ENCODE measurements around the gene ZC3H6.
A peak's percentile ranks its signal among the peaks of the same experiment; 100 is the strongest.

Gene ZC3H6

GRCh38 chr2:112275311-112275886 is at the start of gene ZC3H6:
Gene ZC3H6 (plus strand): TSS chr2:112275597. CDS start chr2:112275995, 398 bp downstream.
- DNase-seq, result peak; percentile 100

DNA sequence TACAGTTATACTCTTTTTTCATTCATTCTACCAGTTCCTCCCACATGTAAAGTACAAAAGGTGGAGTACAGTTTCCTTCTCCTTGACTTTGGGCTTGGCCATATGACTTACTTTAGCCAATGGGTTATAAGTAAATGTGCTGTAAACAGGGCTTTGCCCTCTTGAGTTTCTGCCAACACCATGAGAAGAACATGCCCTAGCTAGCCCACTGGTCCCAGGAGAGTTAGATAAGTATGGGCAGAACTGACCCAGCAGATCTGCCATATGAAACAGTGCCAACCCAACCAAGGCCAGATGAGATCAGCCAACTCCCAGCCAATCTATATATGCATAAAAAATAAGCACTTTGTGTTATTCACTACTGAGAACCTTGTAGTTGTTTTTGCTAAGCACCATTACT is 46.0 kb upstream of the ZC3H6 start:
- no peak for DNase-seq

- DNase-seq, result no peak
Observed at GRCh38 chr2:112230371-112230770, 45.0 kb upstream of the ZC3H6 start.

DNA sequence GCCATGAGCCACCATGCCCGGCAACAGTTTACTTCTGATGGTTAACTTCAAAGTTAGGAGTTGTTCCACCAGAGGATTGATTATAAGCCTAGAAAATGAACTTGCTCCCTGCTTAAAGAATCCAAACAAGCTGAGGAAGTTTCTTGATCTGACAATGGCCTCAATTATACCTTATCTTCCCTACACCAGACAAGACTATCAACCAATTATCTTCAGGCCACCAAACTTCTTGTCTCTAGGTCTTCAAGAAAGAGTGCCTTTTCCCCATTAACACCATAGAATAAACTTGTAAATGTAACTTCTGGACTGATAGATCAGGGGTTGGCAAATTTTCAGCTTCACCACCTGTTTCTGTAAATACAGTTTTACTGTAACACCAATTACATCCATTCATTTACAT is 35.5 kb upstream of the ZC3H6 start:
- DNase-seq, result no peak

- no peak for DNase-seq
Observed at GRCh38 chr2:112242384-112242783, 33.0 kb upstream of the ZC3H6 start.

GRCh38 chr2:112243233-112243632 is 32.2 kb upstream of the ZC3H6 start:
- no peak for DNase-seq

- no peak for DNase-seq
Observed at GRCh38 chr2:112244854-112245253, 30.5 kb upstream of the ZC3H6 start.

DNA sequence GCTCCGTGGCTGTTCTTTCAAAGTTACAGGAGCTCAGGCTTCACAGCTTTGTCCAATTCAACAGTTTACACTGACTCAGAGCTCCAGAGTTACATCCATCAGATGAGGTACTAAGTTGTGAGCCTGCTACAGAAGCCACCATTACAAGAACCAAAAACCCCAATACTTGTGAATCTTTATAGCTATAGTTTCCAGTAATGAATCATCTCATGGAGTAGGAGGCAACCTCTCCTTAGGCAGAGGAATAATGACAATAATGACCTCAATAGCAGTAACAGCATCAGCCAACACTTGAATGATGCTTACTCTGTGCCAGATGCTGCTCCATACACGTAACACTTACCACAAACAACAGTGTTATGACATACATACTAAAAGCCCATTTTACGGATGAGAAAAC is 24.1 kb upstream of the ZC3H6 start:
- no peak for DNase-seq

DNA sequence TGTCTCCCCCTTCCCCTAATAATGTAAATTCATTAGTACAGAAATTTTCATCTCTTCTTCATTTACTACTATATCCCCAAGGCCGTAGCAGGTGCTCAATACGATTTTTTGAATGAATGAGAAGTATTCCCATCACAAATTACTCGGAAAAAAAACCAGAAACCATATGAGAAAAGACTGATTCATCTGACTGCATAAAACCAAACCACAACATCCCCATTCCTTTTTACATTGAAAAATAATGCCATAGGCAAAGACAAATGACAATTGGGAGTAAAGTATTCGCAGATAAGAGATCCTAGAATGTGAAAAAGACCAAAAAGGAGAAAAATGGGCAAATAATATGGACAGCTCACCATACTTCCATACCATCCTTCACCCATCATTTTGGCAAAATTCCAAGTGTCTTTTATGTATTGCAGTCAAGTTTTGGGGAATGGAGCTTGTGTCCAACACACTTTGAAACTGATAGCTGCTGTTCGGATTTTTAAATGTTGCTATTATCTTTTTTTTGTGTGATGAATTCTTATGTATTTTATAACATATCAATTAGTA is 22.1 kb upstream of the ZC3H6 start:
- no peak for DNase-seq

DNA sequence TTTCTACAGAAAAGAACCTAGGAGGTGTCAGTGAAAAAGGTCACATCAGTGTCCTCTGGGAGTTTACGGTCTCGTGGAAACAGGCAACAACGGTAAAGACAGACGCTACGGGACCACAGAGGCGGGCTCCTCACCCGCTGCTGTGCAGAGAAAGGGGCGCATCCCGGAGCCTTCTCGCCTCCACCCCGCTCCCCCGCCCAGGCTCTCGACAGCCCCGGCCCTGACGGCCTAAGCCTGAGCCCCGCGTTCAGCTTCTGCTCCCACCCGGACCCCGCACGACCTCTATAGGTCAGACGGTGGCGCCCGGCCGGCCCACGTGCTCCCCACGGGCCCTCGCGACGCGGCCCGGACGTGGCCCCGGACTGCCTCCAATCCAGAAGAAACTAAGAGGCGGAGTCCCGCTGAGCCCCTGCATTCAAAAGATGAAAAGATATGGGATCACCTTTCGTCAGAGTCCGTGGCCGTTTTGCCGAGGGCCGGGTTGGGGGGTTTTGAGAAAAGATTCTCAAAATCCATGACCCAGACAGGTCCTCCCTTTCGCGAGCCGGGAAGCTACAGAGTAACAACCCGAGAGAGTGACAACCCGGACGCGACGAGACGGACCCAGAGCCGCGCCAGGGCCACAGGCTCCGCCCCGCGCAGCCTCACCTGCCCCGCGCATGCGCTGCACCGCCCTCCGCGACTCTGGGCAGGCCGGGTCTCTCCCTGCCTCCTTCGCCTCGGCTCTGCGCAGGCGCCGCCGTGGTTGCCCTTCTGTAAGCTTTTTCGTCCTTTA is 20.7 kb upstream of the ZC3H6 start, which contains the start of gene ZC3H8:
ZC3H8 (minus strand) TSS at position 577 of the 775 bp plus-strand sequence; CDS start at position 516, 61 bp downstream.
- DNase-seq, result peak; percentile 97

DNA sequence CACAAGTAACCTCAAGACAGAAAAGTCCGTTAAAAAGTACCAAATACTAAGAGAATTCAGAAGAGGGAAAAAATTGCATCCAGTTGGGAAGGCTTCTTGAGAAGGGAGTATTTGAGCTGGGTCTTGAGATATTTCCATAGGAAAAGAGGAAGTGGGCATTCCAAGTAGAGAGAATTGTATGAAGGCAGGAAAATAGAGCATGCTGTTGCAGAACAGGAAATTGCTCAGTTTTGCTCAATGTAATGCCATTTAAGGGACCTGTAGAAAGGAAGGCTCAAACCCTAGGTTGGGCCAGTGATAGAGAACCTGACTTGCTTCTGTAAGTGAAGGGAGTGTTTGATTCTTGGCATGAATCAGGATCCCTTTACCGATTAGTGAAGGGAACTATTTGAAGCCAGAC is 19.5 kb upstream of the ZC3H6 start:
- DNase-seq, result no peak

DNA sequence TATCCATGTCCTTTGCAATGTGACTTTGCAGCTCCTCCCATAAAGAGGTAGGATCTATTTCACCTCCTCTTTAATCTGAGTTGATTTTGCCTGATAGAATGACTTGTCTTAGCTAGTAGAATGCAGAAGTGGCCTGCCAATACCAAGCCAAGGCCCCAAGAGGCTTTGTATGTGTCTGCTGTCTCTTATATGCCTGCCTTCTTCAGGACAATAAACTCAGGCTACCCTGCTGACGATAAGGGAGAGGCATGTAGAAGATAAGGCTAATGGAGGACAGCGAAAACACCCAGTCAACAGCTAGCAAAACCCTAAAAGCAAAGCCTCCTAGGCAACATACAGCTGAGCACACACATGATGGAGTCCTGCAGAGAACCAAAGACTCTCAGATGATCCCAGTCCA is 18.7 kb upstream of the ZC3H6 start:
- no peak for DNase-seq

- no peak for DNase-seq
Observed at GRCh38 chr2:112257575-112257974, 17.8 kb upstream of the ZC3H6 start.

- peak; percentile 82 for DNase-seq
Observed at GRCh38 chr2:112259509-112260294, 15.7 kb upstream of the ZC3H6 start.

- DNase-seq, result no peak
Observed at GRCh38 chr2:112260295-112260625, 15.1 kb upstream of the ZC3H6 start.

DNA sequence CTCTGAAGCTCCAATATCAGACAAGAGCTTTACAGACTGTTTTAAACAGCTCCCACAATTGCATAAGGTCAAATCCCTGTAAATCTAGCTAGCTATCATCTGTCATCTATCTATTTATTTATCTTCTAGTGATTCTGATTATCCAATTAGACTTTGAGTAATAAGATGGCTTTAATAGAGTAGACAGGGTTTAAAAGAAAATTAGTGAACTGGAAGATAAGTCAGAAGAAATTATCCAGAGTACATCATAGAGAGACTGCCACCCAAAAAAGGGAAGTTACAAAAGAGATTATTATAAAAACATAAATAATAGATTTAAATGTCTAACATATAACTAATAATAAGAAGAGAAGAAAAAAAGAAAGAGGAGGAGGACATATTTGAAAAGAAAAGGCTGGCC is 12.5 kb upstream of the ZC3H6 start:
- DNase-seq, result no peak

DNA sequence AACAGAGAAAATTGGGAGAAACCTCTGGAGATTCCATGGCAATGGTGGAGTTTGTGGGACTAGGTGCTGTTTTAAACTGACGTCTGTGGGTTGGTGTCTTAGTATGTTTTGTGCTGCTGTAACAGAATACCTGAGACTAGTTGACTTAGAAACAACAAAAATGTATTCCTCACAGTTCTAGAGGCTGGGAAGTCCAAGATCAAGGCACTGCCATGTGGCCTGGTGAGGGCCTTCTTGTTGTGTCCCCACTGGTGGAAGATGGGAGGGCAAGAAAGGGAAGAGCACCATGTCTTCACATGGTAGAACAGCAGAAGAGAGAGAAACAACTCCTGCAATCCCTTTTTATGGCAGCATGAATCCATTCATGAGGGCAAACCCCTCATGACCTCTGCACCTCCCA is 6.8 kb upstream of the ZC3H6 start:
- DNase-seq, result no peak

GRCh38 chr2:112272669-112273068 is 2.7 kb upstream of the ZC3H6 start:
- no peak for DNase-seq

GRCh38 chr2:112273349-112273748 is 2.0 kb upstream of the ZC3H6 start:
- DNase-seq, result no peak

DNA sequence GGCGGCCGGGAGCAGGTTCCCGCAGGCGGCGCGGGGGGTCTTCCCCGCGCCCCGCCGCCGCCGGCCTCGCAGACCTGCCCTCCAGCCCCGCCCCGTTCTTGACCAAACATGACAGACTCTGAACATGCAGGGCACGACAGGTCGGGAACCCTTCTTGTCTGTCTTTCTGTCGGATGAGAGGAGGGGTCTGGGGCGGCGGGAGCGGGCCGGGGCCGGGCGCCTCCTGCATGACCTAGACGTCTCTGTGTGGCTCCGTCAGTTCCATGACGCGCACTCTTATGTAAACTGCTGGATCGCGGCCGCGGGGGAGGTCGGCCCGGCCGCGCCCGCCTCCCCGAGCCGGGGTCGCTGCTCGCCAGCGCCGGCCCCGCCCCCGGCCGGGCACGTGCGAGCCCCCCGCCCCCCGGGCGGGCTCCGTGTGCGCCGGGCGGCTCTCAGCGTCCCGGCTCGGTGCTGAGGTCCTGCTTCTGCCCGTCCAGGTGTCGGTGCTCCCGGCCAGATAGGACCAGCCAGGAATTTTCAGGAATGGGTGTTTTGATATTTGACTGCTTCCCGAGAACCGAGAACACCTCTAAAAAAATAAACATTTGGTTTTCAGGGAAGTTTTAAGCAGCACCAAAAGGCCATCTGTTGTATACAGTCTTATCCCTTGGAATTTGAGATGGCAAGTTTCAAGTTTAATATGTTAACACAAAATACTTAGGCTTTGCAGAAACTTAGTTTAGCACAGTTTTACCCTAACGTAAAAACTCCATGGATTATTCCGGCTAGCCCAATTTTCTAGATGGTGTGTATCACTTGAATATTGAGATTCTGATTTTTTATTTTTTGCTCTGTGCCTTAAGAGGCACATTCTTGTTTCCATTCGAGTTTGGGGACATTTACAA is 733 bp downstream of the ZC3H6 start:
- peak; percentile 79 for DNase-seq

- DNase-seq, result no peak
Observed at GRCh38 chr2:112276954-112277353, 1.6 kb downstream of the ZC3H6 start.

DNA sequence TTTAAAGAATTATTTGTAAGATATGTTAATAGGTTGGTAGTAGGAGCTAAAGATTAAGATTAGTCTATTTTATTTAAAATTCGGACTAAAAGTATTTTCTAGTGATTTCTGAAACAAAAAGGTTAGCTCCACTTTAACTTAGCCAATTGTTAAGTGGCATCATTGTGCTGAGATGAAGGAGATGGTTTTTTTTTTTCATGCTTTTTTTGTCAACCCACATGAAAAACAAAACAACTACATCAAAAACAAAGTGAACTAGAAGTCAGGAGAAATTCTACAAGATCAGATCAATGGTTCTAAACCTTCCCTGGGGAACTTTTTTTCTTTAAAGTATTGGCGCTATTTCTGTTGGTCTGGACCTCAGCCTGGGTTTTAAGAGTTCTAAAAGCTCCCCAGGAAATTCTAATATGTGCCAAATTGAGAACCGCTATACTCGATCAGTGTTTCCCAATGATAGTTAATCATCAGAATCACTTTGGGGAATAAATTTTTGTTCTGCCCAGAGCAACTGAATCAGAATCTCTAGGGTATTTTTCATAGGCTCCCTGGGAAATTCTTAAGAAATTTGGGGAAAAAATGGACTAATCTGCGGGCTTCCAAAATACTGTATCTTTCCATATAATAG is 2.3 kb downstream of the ZC3H6 start:
- no peak for DNase-seq

Measured in activated CD4-positive, CD25-positive, alpha-beta regulatory T cell treated with anti-CD3 and anti-CD28 coated beads, Interleukin-2, amount 50 U/mL, for 72 hours (primary cell).